Measurements from ENCODE around the gene SLFN13.
"Not testable (repeated sequence)": the region's sequence is repeated elsewhere in the genome, so short reads cannot be mapped to it uniquely, and the experiment has no call there.

The SLFN13 gene

GRCh38 chr17:35432176-35433074 lies 16.1 kb downstream of the SLFN13 start, which contains the start of gene SLFN12:
SLFN12 (minus strand) TSS chr17:35432500; CDS start chr17:35423028, 9,472 bp downstream.
- DNase-seq (ENCODE audit: low read depth, low spot score) = no peak

- DNase-seq (ENCODE audit: low read depth, low spot score) = no peak
Observed at GRCh38 chr17:35429702-35430101, 18.9 kb downstream of the SLFN13 start.

- no peak for DNase-seq (ENCODE audit: low read depth, low spot score)
Observed at GRCh38 chr17:35428229-35428628, 20.3 kb downstream of the SLFN13 start.

GRCh38 chr17:35423761-35424160 lies 24.8 kb downstream of the SLFN13 start:
- no peak for DNase-seq (ENCODE audit: low read depth, low spot score)

- not testable (repeated sequence) for DNase-seq (ENCODE audit: low read depth, low spot score)
Observed at GRCh38 chr17:35421069-35421468, 27.5 kb downstream of the SLFN13 start.

GRCh38 chr17:35416659-35417058 lies 31.9 kb downstream of the SLFN13 start:
- no peak for DNase-seq (ENCODE audit: low read depth, low spot score)

- not testable (repeated sequence) for DNase-seq (ENCODE audit: low read depth, low spot score)
Observed at GRCh38 chr17:35414707-35415106, 33.9 kb downstream of the SLFN13 start.

- no peak for DNase-seq (ENCODE audit: low read depth, low spot score)
Observed at GRCh38 chr17:35414247-35414646, 34.3 kb downstream of the SLFN13 start.

GRCh38 chr17:35407531-35407930 lies 41.0 kb downstream of the SLFN13 start:
- DNase-seq (ENCODE audit: low read depth, low spot score) = no peak

GRCh38 chr17:35406568-35406967 lies 42.0 kb downstream of the SLFN13 start:
- DNase-seq (ENCODE audit: low read depth, low spot score) = no peak

GRCh38 chr17:35404360-35404759 lies 44.2 kb downstream of the SLFN13 start:
- DNase-seq (ENCODE audit: low read depth, low spot score) = no peak

- not testable (repeated sequence) for DNase-seq (ENCODE audit: low read depth, low spot score)
Observed at GRCh38 chr17:35393783-35394182, 54.8 kb downstream of the SLFN13 start.

GRCh38 chr17:35390663-35391062 lies 57.9 kb downstream of the SLFN13 start:
- DNase-seq (ENCODE audit: low read depth, low spot score) = no peak

GRCh38 chr17:35390156-35390555 lies 58.4 kb downstream of the SLFN13 start:
- DNase-seq (ENCODE audit: low read depth, low spot score) = no peak

- DNase-seq (ENCODE audit: low read depth, low spot score) = no peak
Observed at GRCh38 chr17:35387496-35387895, 61.1 kb downstream of the SLFN13 start.
